SK-N-MC (cell line): ENCODE results near the gene SLC6A3.

Source experiments
- EZH2 ChIP-seq: fragments of 200-600 bp; sonication (generic); IDR thresholded peaks from one replicate; pipeline ENCODE4 v1.6.1; 2017; ENCODE audit warnings: antibody characterized with exemption
- FOXP2 ChIP-seq: optimal IDR thresholded peaks from 2 replicates; pipeline ENCODE3; 2011; ENCODE audit warnings: mild to moderate bottlenecking, moderate library complexity; ENCODE audit not compliant: insufficient read depth; ENCODE audit errors: extremely low read length, control extremely low read depth
- POLR2AphosphoS5 ChIP-seq: IDR thresholded peaks from 2 replicates; pipeline ENCODE4 v1.6.1; 2012; ENCODE audit warnings: mild to moderate bottlenecking, low read depth, low read length, borderline replicate concordance

DNA sequence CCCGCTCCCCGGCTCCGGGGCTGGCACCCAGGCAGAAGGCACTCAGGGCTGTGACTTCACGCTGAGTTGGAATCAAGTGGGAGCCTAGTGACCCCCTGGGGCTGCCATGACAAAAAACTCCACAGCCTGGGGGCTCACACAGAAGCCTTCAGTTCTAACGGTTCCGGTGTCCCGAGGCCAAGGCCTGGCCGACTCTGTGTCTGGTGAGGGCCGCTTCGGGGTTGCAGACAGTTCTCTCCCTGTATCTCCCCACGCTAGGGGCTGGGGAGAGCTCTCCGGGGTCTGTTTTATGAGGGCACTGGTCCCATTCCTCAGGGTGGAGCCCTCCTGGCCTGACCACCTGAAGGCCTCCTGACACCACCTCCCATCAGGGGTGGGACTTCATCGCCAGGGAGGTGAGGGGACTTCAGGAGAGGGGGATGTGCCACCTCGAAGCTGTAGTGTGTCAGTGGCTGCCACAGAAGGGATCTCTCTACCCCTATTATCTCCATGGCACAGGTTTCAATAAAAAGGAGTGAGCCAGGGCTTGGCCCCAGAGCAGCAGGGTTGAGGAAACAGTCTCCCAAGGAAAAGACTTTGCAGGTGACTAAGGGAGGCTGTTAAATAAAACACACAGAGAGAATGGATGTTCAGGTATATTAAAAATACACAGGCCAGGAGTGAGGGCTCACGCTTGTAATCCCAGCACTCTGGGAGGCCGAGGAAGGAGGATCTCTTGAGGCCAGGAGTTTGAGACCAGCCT lies 1.5 kb upstream of the SLC6A3 start:
- TF ChIP-seq POLR2AphosphoS5 (no peak), EZH2 (no peak), FOXP2 (no peak)
